Osteocyte (in vitro differentiated cells): ENCODE results near the gene ARV1. TPM values are rescaled to one million over a fixed set of nuclear protein-coding genes. Genes with fewer than 3 reads are reported as not detected.
A peak's percentile ranks its signal among the peaks of the same experiment; 100 is the strongest.
"Not testable (repeated sequence)": the region's sequence is repeated elsewhere in the genome, so short reads cannot be mapped to it uniquely, and the experiment has no call there.

ENCODE experiments used
- DNase-seq: peaks from one replicate; pipeline ENCODE4 v3.0.0; 2021; ENCODE audit warnings: mixed read lengths; ENCODE audit not compliant: unreplicated experiment; ENCODE audit errors: extremely low spot score
- H3K27ac Mint-ChIP-seq: one replicate; pipeline ENCODE4 v1.8.0; 2021; ENCODE audit warnings: mild to moderate bottlenecking, mixed read lengths; ENCODE audit not compliant: unreplicated experiment
- H3K27me3 Mint-ChIP-seq: one replicate; pipeline ENCODE4 v1.8.0; 2021; ENCODE audit warnings: mixed read lengths; ENCODE audit not compliant: unreplicated experiment
- H3K36me3 Mint-ChIP-seq: one replicate; pipeline ENCODE4 v1.8.0; 2021; ENCODE audit warnings: mixed read lengths; ENCODE audit not compliant: unreplicated experiment
- H3K4me1 Mint-ChIP-seq: one replicate; pipeline ENCODE4 v1.8.0; 2021; ENCODE audit warnings: mixed read lengths; ENCODE audit not compliant: unreplicated experiment
- H3K4me3 Mint-ChIP-seq: one replicate; pipeline ENCODE4 v1.8.0; 2021; ENCODE audit warnings: mild to moderate bottlenecking, moderate library complexity, mixed read lengths; ENCODE audit not compliant: unreplicated experiment
- H3K9me3 Mint-ChIP-seq: one replicate; pipeline ENCODE4 v1.8.0; 2021; ENCODE audit warnings: mixed read lengths; ENCODE audit not compliant: unreplicated experiment
- total RNA-seq: library from RNA; stranded (reverse); gene quantifications from 2 replicates; pipeline ENCODE4 v1.2.1, GENCODE V29; 2021
- TF ChIP-seq, protein P1 (sequence below): fragments of 200-600 bp; sonication (generic); IDR thresholded peaks from 2 replicates; pipeline ENCODE4 v1.5.0; 2021; ENCODE audit warnings: antibody characterized with exemption, mild to moderate bottlenecking, moderate library complexity

ARV1 gene
- total RNA-seq, 1 donor from 2014 or later = 16.2 TPM

DNA sequence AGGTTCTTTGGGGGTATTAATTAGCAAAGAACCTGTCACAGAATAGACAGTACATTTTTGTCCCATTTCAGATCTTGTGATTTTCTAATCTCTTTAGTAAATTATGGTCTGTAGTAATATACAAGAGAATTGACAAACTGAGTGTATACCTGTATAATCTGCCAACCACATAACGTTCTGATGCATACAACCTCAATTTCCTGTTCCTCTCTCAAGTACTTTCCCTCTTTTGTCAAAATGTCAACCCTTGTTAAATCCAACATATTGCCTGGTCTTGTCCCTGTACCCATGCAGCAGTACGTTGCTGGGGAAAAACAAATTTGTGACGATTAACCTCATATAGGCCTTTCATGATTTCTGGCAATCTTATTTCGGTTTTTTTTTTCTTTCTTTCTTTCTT, 1.1 kb downstream of the ARV1 start:
- Mint-ChIP-seq H3K4me1 (peaks cover 22% of the 10 kb centered on the region), H3K27ac (no peak overlapping the region), H3K4me3 (peak overlapping the region; percentile 98), H3K36me3 (no peaks in the 10 kb centered on the region), H3K27me3 (no peaks in the 10 kb centered on the region), H3K9me3 (no peaks in the 10 kb centered on the region)
- TF ChIP-seq, protein P1, sequence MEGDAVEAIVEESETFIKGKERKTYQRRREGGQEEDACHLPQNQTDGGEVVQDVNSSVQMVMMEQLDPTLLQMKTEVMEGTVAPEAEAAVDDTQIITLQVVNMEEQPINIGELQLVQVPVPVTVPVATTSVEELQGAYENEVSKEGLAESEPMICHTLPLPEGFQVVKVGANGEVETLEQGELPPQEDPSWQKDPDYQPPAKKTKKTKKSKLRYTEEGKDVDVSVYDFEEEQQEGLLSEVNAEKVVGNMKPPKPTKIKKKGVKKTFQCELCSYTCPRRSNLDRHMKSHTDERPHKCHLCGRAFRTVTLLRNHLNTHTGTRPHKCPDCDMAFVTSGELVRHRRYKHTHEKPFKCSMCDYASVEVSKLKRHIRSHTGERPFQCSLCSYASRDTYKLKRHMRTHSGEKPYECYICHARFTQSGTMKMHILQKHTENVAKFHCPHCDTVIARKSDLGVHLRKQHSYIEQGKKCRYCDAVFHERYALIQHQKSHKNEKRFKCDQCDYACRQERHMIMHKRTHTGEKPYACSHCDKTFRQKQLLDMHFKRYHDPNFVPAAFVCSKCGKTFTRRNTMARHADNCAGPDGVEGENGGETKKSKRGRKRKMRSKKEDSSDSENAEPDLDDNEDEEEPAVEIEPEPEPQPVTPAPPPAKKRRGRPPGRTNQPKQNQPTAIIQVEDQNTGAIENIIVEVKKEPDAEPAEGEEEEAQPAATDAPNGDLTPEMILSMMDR = no peak
- DNase-seq = no peak

DNA sequence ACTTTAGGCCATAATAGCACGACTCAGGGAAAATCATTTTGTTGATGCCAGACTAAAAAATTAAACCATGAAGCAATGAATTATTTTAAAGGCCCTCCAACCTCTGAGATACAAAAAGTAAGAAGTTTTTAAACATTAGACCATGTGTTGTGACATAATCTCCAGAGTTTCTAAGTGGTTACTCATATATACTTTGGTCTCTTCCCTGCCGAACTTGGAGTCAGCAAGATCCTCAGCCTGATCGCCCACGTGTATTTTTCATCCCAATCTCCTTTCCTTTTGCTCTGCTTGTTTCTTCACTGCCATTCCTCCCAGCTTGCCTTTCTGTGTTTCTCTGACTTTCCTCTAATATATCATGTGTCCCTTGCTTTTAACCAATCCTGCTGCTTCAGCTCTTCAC, 3.8 kb downstream of the ARV1 start:
- no peaks in the 10 kb centered on the region for H3K27me3 Mint-ChIP-seq
- peaks cover 2% of the 10 kb centered on the region for H3K36me3 Mint-ChIP-seq

DNA sequence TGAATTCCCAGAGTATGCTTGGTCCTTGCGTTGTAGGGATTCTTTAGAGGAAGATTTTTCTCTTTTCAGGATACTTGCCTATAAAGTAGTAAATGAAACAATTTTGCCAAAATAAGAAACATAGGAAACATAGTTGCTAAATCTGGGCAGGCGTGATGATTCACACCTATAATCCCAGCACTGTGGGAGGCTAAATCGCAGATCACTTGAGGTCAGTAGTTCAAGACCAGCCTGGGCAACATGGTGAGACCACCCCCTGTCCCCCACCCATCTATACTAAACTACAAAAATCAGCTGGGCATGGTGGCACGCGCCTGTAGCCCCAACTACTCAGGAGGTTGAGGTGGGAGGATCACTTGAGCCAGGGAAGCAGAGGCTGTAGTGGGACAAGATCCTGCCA, 4.9 kb downstream of the ARV1 start:
- Mint-ChIP-seq H3K4me1 (peaks cover 15% of the 10 kb centered on the region), H3K9me3 (no peaks in the 10 kb centered on the region), H3K36me3 (peaks cover 2% of the 10 kb centered on the region), H3K4me3 (no peak overlapping the region), H3K27ac (no peak overlapping the region), H3K27me3 (no peaks in the 10 kb centered on the region)
- DNase-seq = no peak
- TF ChIP-seq, protein P1 = no peak

More for the DNA sequence above, 3.8 kb downstream of the ARV1 start:
- Mint-ChIP-seq H3K4me3 (no peak overlapping the region), H3K27ac (no peak overlapping the region), H3K9me3 (no peaks in the 10 kb centered on the region), H3K4me1 (peaks cover 16% of the 10 kb centered on the region)
- no peak for DNase-seq
- TF ChIP-seq, protein P1 = no peak

DNA sequence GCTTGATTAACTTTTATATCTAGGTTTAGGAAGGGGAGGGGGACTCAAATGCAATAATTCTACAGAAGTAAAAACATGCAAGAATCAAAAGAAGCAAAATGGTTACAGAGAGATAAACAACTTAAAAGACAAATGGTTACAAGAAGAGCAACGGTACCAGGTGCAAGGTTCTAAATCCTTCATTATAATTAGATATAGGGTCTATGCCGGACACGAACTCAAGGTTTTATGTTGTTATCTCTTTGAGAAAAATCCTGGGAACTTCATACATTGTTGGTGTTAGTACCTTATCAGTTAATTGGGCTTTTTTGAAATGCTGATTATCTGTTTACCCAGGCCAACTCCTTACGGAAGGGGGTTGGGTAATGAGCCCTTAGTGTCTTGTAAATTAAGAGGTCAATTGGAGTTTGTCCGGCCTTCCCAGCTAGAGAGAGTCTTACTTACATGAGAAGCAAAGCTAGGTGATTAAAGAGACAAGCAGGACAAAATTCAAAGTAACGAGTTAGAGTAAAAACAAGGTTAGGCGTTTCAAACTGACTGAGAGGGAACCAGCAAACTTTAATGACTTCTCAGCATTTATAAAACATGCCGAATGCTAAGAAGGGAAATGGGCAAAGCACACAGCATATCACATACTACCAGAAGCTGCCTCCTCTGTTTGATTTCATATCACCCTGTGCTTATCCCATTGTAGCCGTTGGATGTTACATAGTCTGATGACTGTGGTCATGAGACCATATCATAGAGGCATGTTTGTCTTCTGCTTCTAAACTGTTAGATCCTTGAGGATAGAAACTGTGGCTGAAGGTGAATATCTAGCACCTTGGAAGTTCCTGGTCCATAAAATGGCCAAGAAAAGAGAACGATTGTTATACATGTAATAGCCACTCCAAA, 6.0 kb downstream of the ARV1 start:
- H3K4me1 Mint-ChIP-seq, H3K4me3 Mint-ChIP-seq, H3K27me3 Mint-ChIP-seq, H3K36me3 Mint-ChIP-seq, H3K9me3 Mint-ChIP-seq, DNase-seq: not testable (repeated sequence)
- peak overlapping the region; percentile 38 for H3K27ac Mint-ChIP-seq

DNA sequence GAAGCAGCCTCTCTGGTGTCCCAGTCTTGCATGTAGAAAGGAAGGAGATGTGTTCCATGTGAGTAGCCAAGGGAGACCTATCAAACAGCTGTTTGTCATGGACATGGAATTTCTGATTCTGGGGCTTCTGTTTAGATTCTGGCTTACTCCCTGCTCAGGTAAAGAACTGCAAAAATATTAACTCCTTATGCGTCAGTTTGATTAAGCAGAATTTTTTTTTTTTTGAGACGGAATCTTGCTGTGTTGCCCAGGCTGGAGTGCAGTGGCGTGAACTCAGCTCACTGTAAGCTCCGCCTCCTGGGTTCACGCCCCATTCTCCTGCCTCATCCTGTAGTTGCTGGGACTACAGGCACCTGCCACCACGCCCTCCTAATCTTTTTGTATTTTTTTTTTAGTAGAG, 6.8 kb downstream of the ARV1 start:
- Mint-ChIP-seq H3K4me1 (no peaks in the 10 kb centered on the region), H3K36me3 (peaks cover 2% of the 10 kb centered on the region), H3K27ac (no peak overlapping the region), H3K27me3 (no peaks in the 10 kb centered on the region), H3K9me3 (no peaks in the 10 kb centered on the region), H3K4me3 (no peak overlapping the region)
- TF ChIP-seq, protein P1 = no peak
- no peak for DNase-seq
